Fibroblast of pulmonary artery (primary cell): ENCODE data around the gene TXNDC11.

Source experiments
- DNase-seq: peaks from one replicate; pipeline ENCODE4 v3.0.0-alpha.2; 2010; ENCODE audit warnings: low read depth
- H3K4me3 ChIP-seq: replicated peaks from 2 replicates; pipeline ENCODE4 v1.5.1; 2011; ENCODE audit warnings: low read depth, mild to moderate bottlenecking, control low read depth, low read length, moderate library complexity
- CTCF ChIP-seq: IDR thresholded peaks from 2 replicates; pipeline ENCODE4 v1.5.1; 2011; ENCODE audit warnings: mild to moderate bottlenecking, control low read depth, low read length, inconsistent platforms; ENCODE audit errors: missing control alignments

The TXNDC11 gene

DNA sequence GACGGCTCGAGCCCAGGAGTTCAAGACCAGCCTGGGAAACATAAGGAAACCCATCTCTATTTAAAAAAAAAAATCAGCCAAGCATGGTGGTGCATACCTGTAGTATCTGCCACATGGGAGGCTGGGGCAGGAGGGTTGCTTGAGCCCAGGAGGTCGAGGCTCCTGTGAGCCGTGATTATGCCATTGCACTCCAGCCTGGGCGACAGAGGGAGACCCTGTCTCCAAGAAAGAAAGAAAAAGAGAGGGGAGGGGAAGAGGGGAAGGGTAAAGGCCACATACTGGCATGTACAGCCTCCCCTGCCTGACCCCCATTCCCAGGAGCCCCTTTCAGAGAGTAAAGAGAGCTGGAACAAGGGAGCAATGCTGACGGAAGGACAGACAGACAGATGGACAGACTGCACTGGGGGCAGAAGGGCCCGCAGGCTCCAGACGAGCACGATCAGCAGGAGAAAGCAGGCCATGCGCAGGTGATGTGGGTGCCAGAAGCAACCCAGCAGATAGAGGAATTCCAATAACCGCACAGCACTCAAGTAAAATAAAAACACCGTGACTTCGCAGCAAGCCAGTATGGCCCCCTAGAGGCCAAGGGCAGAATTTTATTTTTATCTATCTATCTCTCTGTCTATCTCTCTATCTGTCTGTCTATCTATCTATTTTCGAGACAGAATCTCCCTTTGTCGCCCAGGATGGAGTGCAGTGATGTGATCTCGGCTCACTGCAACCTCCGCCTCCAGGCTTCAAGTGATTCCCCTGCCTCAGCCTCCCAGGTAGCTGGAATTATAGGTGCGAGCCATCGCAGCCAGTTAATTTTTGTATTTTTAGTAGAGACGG, 101.5 kb downstream of the TXNDC11 start:
- peak; percentile 82 for DNase-seq
- TF ChIP-seq CTCF, result peak; percentile 77
- no peak overlapping the region for H3K4me3 ChIP-seq

DNA sequence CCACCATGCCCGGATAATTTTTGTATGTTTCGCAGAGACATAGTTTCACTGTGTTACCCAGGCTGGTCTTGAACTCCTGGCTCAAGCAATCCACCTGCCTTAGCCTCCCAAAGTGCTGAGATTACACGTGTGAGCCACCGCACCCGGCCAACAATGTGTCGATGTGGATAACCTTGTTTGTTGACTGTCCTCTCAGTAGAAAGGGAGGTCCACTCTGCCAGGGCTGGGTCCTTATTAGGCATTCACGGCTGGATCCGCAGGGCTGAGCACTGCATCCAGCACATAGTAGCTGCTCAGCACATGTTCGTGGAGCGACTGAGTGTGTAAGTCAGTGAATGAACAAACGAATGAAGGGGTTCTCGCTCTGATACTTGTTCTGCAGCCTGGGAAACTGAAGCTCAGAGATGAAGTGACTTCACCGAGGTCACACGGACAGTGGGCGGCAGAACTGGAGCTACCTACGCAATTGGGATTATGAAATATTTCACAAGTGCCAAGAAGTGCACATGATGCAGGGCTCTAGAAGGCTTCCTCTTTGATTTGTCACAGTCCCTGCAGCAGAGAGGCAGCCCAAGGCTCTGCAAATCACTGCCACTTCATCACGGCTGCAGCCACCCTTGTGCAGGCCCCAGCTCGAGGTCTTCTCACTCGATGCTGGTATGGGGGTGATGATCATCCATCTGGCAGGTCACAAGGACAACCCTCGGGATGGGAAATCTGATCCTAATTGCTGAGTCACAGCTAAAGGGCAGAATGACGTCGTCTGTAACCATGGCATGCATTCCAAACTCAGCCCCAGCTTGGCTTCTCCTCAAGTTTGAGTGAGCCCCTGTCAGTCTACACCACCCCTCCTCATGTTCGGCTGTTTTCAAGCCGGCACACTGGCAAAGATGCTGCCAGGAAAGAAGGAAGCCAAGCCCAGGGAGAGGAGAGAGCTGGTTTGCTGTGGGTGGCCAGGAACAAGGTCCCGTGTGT, 102.4 kb downstream of the TXNDC11 start:
- TF ChIP-seq CTCF, result no peak
- DNase-seq, result peak; percentile 100
- no peak overlapping the region for H3K4me3 ChIP-seq

DNA sequence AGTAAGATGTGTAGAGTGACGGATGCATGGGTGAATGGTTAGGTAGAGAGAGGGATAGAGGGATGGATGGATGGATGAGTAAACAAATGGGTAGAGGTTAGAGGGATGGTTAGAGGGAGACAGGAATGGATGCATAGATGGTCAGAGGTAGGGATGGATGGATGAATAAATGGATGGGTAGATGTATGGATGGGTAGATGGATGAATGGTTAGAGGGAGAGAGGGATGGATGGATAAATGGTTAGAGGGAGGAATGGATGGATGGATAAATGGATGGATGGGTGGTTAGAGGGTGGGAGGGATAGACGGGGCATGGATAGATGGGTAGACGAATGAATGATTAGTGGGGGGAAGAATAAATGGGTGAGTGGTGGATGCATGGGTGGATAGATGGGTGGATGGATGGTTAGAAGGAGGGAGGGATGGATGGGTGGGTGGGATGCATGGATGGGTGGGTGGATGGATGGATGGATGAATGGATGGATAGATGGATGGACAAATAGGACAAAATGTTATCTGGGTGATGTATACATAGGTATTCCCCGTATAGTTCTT, 103.6 kb downstream of the TXNDC11 start:
- no peak for DNase-seq
- TF ChIP-seq CTCF, result no peak
- H3K4me3 ChIP-seq, result no peak overlapping the region

- TF ChIP-seq CTCF, result no peak
- no peak overlapping the region for H3K4me3 ChIP-seq
Measured at GRCh38 chr16:11638140-11638539, 104.5 kb downstream of the TXNDC11 start.

DNA sequence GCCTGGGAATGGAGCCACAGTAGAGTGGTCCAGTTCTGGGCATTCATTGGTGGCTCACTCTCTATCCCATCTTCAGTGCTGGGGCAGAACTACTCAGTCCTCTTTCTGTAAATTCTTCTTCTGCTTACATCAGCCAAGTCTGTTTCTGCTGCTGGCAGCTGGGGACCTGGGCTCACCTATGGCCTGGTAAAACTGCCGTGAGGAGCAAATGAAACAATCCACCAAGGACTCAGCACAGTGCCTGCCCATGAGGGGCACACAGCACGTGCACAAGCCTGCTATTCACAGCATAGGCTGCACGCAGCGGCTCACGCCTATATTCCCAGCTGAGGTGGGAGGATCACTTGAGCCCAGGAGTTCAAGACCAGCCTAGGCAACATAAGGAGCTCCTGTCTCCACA, 105.3 kb downstream of the TXNDC11 start:
- TF ChIP-seq CTCF, result no peak
- H3K4me3 ChIP-seq, result no peak overlapping the region
- DNase-seq, result no peak

More at GRCh38 chr16:11638140-11638539, 104.5 kb downstream of the TXNDC11 start:
- DNase-seq, result no peak

DNA sequence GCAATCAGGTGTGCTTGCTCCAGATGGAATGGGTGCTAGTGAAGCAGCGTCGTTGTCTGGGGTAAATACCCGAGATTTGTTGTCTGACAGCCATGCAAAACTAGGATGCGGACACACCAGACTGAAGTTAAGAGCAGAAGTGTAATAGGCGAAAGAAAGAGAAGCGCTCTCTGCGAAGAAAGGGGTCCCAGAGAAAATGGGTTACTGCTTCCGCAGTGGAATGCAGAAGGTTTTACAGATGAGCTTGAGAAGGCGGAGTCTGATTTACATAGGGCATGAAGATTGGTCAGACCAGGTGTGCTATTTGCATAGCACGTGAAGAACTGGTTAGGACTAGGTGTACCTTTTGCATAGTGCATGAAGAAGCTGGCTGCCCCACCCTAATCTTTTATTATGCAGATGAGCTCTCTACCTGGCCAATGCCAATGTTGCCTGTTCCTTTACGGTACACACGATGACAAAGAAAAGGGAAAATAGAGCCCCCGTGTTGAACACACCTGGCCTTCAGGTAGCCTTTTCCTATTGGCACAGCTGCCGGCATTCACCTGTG, 106.4 kb downstream of the TXNDC11 start:
- no peak for TF ChIP-seq CTCF
- no peak overlapping the region for H3K4me3 ChIP-seq
- DNase-seq, result no peak
